ENCODE results near the gene CLC. TPM values are rescaled to one million over a fixed set of nuclear protein-coding genes. Genes with fewer than 3 reads are reported as not detected.
"Not testable (repeated sequence)": the region's sequence is repeated elsewhere in the genome, so short reads cannot be mapped to it uniquely, and the experiment has no call there.

Gene CLC
- total RNA-seq, 1 donor from 2014 or later: not detected

- intact Hi-C loops (cut with DNase I): no loop called here
- Histone ChIP-seq H3K4me3 (no peak overlapping the region), H3K4me1 (no peaks in the 10 kb centered on the region), H3K9me3 (no peaks in the 10 kb centered on the region), H3K27me3 (no peaks in the 10 kb centered on the region), H3K36me3 (no peaks in the 10 kb centered on the region), H3K27ac (no peak overlapping the region)
- DNase-seq (ENCODE audit: extremely low spot score in 2 of 2): no peak
- TF ChIP-seq POLR2A (IDR thresholded peaks at IDR 0.05): no peak
- TF ChIP-seq, protein P1, sequence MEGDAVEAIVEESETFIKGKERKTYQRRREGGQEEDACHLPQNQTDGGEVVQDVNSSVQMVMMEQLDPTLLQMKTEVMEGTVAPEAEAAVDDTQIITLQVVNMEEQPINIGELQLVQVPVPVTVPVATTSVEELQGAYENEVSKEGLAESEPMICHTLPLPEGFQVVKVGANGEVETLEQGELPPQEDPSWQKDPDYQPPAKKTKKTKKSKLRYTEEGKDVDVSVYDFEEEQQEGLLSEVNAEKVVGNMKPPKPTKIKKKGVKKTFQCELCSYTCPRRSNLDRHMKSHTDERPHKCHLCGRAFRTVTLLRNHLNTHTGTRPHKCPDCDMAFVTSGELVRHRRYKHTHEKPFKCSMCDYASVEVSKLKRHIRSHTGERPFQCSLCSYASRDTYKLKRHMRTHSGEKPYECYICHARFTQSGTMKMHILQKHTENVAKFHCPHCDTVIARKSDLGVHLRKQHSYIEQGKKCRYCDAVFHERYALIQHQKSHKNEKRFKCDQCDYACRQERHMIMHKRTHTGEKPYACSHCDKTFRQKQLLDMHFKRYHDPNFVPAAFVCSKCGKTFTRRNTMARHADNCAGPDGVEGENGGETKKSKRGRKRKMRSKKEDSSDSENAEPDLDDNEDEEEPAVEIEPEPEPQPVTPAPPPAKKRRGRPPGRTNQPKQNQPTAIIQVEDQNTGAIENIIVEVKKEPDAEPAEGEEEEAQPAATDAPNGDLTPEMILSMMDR (IDR thresholded peaks at IDR 0.05): peak in 2 of 3 experiments; percentile 12 to 35
- TF ChIP-seq POLR2AphosphoS5 (IDR thresholded peaks at IDR 0.05; ENCODE audit: insufficient read depth in 1 of 2, low read depth in 1 of 2): no peak
These were observed 27.6 kb upstream of the CLC start for GRCh38 chr19:39765091-39766076.

DNA sequence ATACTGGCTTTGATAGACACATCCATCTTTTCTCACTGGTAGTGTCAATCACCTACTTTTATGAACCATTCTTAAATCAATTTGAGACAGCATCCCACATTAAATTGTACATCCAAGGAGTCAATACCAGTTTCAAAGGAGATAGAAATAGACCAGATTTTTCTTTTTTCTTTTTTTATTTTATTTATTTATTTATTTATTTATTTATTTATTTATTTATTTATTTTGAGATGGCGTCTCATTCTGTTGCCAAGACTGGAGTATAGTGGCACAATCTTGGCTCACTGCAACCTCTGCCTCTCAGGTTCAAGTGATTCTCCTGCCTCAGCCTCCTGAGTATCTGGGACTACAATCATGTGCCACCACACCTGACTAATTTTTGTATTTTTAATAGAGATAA, 24.0 kb upstream of the CLC start:
- H3K27me3 ChIP-seq; H3K27ac ChIP-seq; H3K4me1 ChIP-seq; DNase-seq (ENCODE audit: extremely low spot score in 2 of 2); H3K9me3 ChIP-seq; H3K36me3 ChIP-seq; H3K4me3 ChIP-seq; intact Hi-C loops (cut with DNase I): not testable (repeated sequence)

DNA sequence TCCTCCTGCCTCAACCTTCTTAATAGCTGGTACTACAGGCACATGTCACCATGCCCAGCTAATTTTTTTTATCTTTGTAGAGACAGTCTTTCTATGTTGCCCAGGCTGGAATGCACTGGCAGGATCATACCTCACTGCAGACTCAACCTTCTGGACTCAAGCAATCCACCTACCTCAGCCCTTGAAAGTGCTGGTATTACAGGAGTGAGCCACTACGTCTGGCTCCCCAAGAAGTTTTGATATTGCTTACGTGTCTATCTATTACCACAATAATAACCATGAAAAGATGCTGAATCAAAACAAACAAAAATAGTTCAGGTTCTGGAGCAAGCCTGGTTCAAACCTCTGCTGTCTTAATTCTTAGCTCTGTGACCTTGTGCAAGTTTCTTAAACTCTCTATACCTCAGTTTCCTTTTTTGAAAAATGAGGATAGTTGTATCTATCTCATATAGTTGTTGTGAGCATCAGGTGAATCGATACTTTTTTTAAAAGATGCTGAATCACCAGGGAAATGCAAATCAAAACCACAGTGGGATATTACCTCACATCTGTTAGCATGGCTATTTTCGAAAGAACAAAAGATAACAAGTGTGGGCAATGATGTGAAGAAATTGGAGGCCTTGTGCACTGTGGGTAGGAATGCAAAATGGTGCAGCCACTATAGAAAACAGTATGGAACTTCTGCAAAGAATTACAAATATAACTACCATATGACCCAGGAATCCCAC, 21.8 kb upstream of the CLC start:
- TF ChIP-seq POLR2AphosphoS5 (IDR thresholded peaks at IDR 0.05; ENCODE audit: insufficient read depth in 1 of 2, low read depth in 1 of 2): no peak
- TF ChIP-seq, protein P1 (IDR thresholded peaks at IDR 0.05): no peak
- no peak for TF ChIP-seq POLR2A (IDR thresholded peaks at IDR 0.05)
- intact Hi-C loops (cut with DNase I): no loop called here
- no peak for DNase-seq (ENCODE audit: extremely low spot score in 2 of 2)
- no peaks in the 10 kb centered on the region for H3K36me3 ChIP-seq
- H3K4me3 ChIP-seq: no peak overlapping the region
- H3K9me3 ChIP-seq: no peaks in the 10 kb centered on the region
- no peak overlapping the region for H3K27ac ChIP-seq
- no peaks in the 10 kb centered on the region for H3K27me3 ChIP-seq
- no peaks in the 10 kb centered on the region for H3K4me1 ChIP-seq

DNA sequence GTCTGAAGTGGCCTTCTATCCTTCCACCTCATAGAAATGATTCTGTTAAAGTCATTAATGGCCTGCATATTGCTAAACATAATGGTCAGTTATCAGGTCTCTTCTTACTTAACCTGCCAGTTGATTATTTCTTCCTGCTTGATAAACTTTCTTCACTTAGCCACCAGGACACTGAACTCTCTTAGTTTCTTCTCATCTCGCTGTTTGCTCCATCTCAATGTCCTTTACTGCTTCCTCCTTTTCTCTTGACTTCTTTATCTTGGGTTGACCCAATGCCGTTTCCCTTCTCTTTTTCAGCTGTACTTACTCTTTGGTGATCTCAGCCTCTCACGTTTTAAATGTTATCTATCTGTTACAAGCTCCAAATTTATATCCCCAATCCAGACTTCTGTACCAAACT, 17.1 kb upstream of the CLC start:
- Histone ChIP-seq H3K36me3 (no peaks in the 10 kb centered on the region), H3K4me3 (no peak overlapping the region), H3K9me3 (no peaks in the 10 kb centered on the region), H3K4me1 (no peaks in the 10 kb centered on the region), H3K27ac (no peak overlapping the region), H3K27me3 (no peaks in the 10 kb centered on the region)
- no peak for TF ChIP-seq POLR2A (IDR thresholded peaks at IDR 0.05)
- no peak for TF ChIP-seq POLR2AphosphoS5 (IDR thresholded peaks at IDR 0.05; ENCODE audit: insufficient read depth in 1 of 2, low read depth in 1 of 2)
- intact Hi-C loops (cut with DNase I): no loop called here
- no peak for DNase-seq (ENCODE audit: extremely low spot score in 2 of 2)

DNA sequence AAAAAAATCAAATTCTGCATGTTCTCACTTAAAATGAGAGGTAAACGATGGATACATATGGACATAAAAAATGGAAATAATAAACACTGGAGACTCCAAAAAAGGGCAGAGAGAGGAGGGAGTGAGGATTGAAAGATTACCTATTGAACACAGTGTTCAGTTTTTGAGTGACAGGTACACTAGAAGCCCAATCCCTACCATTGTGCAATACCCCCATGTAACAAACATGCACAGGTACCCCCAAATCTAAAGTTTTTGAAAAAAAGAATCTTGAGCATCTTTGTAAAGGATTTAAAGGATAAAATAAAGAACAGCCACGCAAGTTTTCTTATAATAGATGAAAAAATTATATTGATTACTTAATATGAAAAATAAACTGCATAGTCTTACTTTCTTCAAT, 16.7 kb upstream of the CLC start:
- no peak overlapping the region for H3K27ac ChIP-seq
- H3K36me3 ChIP-seq: no peaks in the 10 kb centered on the region
- H3K4me1 ChIP-seq: no peaks in the 10 kb centered on the region
- H3K4me3 ChIP-seq: no peak overlapping the region
- TF ChIP-seq POLR2AphosphoS5 (IDR thresholded peaks at IDR 0.05; ENCODE audit: insufficient read depth in 1 of 2, low read depth in 1 of 2): no peak
- no peak for TF ChIP-seq POLR2A (IDR thresholded peaks at IDR 0.05)
- TF ChIP-seq, protein P1 (IDR thresholded peaks at IDR 0.05): no peak
- no peaks in the 10 kb centered on the region for H3K9me3 ChIP-seq
- intact Hi-C loops (cut with DNase I): no loop called here
- H3K27me3 ChIP-seq: no peaks in the 10 kb centered on the region
- no peak for DNase-seq (ENCODE audit: extremely low spot score in 2 of 2)
